Parathyroid adenoma (tissue), 2 donors: ENCODE measurements around the gene DNAJC16.
"Not testable (repeated sequence)": the region's sequence is repeated elsewhere in the genome, so short reads cannot be mapped to it uniquely, and the experiment has no call there.

ENCODE experiments used
- H2AFZ ChIP-seq: fragments of 300-600 bp; sonication (generic); one replicate; pipeline ENCODE4 v1.7.0; 2017; ENCODE audit warnings: antibody characterized with exemption, mild to moderate bottlenecking
- H3K27ac ChIP-seq: fragments of 300-600 bp; sonication (generic); one replicate; pipeline ENCODE4 v1.7.0; 2017
- H3K27me3 ChIP-seq: fragments of 300-600 bp; sonication (generic); one replicate; pipeline ENCODE4 v1.7.0; 2017; ENCODE audit warnings: low read length; ENCODE audit not compliant: control insufficient read depth, insufficient read depth
- H3K36me3 ChIP-seq: fragments of 300-600 bp; sonication (generic); one replicate; pipeline ENCODE4 v1.7.0; 2017; ENCODE audit warnings: low read length; ENCODE audit not compliant: control insufficient read depth, insufficient read depth
- H3K4me1 ChIP-seq: fragments of 300-600 bp; sonication (generic); one replicate; pipeline ENCODE4 v1.7.0; 2017; ENCODE audit warnings: control low read depth
- H3K4me2 ChIP-seq: fragments of 300-600 bp; sonication (generic); one replicate; pipeline ENCODE4 v1.7.0; 2017; ENCODE audit warnings: low read length
- H3K4me3 ChIP-seq: fragments of 300-600 bp; sonication (generic); one replicate; pipeline ENCODE4 v1.7.0; 2017; ENCODE audit warnings: low read depth, low read length
- H3K79me2 ChIP-seq: fragments of 300-600 bp; sonication (generic); one replicate; pipeline ENCODE4 v1.7.0; 2017; ENCODE audit warnings: control low read depth
- H3K9ac ChIP-seq: fragments of 300-600 bp; sonication (generic); one replicate; pipeline ENCODE4 v1.7.0; 2017; ENCODE audit warnings: mild to moderate bottlenecking
- H3K9me3 ChIP-seq: fragments of 300-600 bp; sonication (generic); one replicate; pipeline ENCODE4 v1.7.0; 2017; ENCODE audit warnings: low read length; ENCODE audit not compliant: control insufficient read depth
- TF ChIP-seq, protein P1 (sequence below): fragments of 300-600 bp; sonication (generic); IDR thresholded peaks from one replicate; pipeline ENCODE4 v1.7.0; 2017; ENCODE audit warnings: antibody characterized with exemption, mild to moderate bottlenecking
- donor health status: primary hyperparathyroidism.

Gene DNAJC16

GRCh38 chr1:15603050-15603965, 76.7 kb downstream of the DNAJC16 start:
- TF ChIP-seq, protein P1, sequence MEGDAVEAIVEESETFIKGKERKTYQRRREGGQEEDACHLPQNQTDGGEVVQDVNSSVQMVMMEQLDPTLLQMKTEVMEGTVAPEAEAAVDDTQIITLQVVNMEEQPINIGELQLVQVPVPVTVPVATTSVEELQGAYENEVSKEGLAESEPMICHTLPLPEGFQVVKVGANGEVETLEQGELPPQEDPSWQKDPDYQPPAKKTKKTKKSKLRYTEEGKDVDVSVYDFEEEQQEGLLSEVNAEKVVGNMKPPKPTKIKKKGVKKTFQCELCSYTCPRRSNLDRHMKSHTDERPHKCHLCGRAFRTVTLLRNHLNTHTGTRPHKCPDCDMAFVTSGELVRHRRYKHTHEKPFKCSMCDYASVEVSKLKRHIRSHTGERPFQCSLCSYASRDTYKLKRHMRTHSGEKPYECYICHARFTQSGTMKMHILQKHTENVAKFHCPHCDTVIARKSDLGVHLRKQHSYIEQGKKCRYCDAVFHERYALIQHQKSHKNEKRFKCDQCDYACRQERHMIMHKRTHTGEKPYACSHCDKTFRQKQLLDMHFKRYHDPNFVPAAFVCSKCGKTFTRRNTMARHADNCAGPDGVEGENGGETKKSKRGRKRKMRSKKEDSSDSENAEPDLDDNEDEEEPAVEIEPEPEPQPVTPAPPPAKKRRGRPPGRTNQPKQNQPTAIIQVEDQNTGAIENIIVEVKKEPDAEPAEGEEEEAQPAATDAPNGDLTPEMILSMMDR = no peak
- H3K79me2 ChIP-seq = no peaks in the 10 kb centered on the region
- H3K4me3 ChIP-seq = peak overlapping the region; percentile 100
- no peaks in the 10 kb centered on the region for H3K9me3 ChIP-seq
- no peaks in the 10 kb centered on the region for H3K27me3 ChIP-seq
- peak overlapping the region; percentile 58 for H3K9ac ChIP-seq
- H2AFZ ChIP-seq = peak overlapping the region; percentile 90
- H3K36me3 ChIP-seq = peaks cover 2% of the 10 kb centered on the region
- peak overlapping the region; percentile 99 for H3K4me2 ChIP-seq
- H3K27ac ChIP-seq = peak overlapping the region; percentile 85
- peaks cover 4% of the 10 kb centered on the region for H3K4me1 ChIP-seq

DNA sequence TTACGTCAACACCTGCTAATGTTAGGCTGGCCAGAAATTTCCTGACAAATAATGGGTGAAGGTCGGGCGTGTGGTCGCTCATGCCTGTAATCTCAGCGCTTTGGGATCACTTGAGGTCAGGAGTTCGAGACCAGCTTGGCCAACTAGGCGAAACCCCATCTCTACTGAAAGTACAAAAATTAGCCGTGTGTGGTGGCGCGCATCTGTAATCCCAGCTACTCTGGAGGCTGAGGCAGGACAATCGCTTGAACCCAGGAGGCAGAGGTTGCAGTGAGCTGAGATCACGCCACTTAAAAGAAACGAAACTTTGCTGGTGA, 77.3 kb downstream of the DNAJC16 start:
- not testable (repeated sequence) for H3K4me1 ChIP-seq, H3K79me2 ChIP-seq, H3K36me3 ChIP-seq, H3K9ac ChIP-seq, H3K9me3 ChIP-seq, H3K27me3 ChIP-seq
- Histone ChIP-seq H2AFZ (peak overlapping the region; percentile 90), H3K4me3 (peak overlapping the region; percentile 100), H3K4me2 (peak overlapping the region; percentile 99), H3K27ac (peak overlapping the region; percentile 85)

- H3K9ac ChIP-seq, H3K27ac ChIP-seq, H3K9me3 ChIP-seq, H3K36me3 ChIP-seq, H3K4me2 ChIP-seq, H2AFZ ChIP-seq, H3K27me3 ChIP-seq, H3K4me3 ChIP-seq, H3K4me1 ChIP-seq, H3K79me2 ChIP-seq: not testable (repeated sequence)
Observed at GRCh38 chr1:15604400-15604799, 77.8 kb downstream of the DNAJC16 start.

DNA sequence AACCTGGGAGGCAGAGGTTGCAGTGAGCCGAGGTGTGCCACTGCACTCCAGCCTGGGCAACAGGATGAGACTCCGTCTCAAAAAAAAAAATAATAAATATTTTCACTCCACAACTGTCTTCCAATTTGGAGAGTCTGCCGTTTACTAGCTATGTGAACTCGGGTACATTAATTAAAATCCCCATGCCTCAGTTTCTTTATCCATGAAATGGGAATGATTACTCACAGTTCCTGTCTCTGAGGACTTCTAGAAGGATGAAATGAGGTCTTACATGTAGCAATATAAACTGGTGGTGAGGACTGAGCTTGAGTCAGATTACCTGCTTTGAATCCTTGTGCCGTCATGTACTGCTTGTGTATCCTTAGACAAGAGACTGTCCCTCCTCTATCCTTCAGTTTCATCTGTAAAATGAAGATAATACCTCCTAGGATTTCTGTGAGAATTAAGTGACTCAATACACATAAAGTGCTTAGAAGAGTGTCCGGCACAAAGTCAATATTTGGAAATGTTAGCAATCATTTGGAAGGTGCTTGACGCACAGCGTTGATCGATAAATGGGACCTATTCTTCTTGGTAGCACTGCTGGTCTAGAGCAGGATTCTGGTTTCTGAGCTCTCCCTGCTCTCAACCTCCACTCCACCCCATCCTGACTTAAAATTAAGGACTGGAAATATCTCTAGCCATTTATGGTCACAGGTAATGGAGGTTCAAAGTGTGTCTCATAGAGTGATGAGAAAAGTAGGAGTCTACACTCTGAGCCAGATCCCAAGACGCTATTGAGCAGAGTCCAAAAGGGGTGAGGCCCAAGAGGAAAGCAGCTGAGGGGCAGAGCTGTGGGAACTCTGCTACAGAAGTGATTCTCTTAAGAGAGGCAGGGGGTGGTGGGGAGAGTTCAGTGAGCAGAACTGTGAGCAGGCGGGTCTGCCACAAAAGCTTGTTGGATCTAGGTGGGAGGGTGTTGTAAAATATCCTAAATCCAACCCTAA, 79.0 kb downstream of the DNAJC16 start:
- Histone ChIP-seq H3K36me3 (peaks cover 2% of the 10 kb centered on the region), H3K4me2 (no peak overlapping the region)

GRCh38 chr1:15609631-15610030, 83.0 kb downstream of the DNAJC16 start:
- H3K9ac ChIP-seq = no peak overlapping the region
- H2AFZ ChIP-seq = no peak overlapping the region
- no peaks in the 10 kb centered on the region for H3K4me1 ChIP-seq
- no peak overlapping the region for H3K4me3 ChIP-seq
- H3K4me2 ChIP-seq = no peak overlapping the region
- H3K36me3 ChIP-seq = no peaks in the 10 kb centered on the region
- H3K79me2 ChIP-seq = no peaks in the 10 kb centered on the region
- TF ChIP-seq, protein P1 = no peak
- H3K27ac ChIP-seq = no peak overlapping the region
- no peaks in the 10 kb centered on the region for H3K27me3 ChIP-seq
- no peaks in the 10 kb centered on the region for H3K9me3 ChIP-seq

More for the DNA sequence above, 79.0 kb downstream of the DNAJC16 start:
- Histone ChIP-seq H3K27ac (no peak overlapping the region), H2AFZ (no peak overlapping the region), H3K9ac (no peak overlapping the region), H3K4me3 (no peak overlapping the region), H3K9me3 (no peaks in the 10 kb centered on the region), H3K4me1 (peaks cover 4% of the 10 kb centered on the region), H3K27me3 (no peaks in the 10 kb centered on the region), H3K79me2 (no peaks in the 10 kb centered on the region)
- TF ChIP-seq, protein P1 = no peak
